ENCODE results near the gene TRIM48.
"Not testable (repeated sequence)": the region's sequence is repeated elsewhere in the genome, so short reads cannot be mapped to it uniquely, and the experiment has no call there.

Gene TRIM48, protein sequence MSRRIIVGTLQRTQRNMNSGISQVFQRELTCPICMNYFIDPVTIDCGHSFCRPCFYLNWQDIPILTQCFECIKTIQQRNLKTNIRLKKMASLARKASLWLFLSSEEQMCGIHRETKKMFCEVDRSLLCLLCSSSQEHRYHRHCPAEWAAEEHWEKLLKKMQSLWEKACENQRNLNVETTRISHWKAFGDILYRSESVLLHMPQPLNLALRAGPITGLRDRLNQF

GRCh38 chr11:55261855-55262254 lies at the start of gene TRIM48:
TRIM48 (plus strand) TSS chr11:55262155; CDS start chr11:55262268, 113 bp downstream.
- not testable (repeated sequence) for DNase-seq (ENCODE audit: low read depth)

GRCh38 chr11:55238316-55238715 lies 23.6 kb upstream of the TRIM48 start:
- DNase-seq (ENCODE audit: low read depth): not testable (repeated sequence)

DNA sequence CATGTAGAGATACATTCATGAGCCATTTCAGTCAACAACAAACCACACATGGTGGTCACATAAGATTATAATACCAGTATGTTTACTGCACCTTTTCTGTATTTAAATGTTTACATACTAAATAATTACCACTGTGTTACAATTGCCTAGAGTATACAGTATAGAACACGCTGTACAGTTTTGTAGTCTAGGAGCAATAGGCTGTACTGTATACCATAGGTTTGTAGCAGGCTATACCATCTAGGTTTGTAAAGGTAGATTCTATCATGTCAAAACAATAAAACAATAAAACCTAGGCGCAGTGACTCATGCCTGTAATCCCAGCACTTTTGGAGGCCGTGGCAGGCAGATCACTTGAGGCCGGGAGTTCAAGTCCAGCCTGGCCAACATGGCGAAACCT lies 1.1 kb downstream of the TRIM48 start:
- DNase-seq (ENCODE audit: low read depth): no peak
